Esophagus squamous epithelium (tissue), 5 donors: Measurements from ENCODE around the gene BACH2. TPM values are rescaled to one million over a fixed set of nuclear protein-coding genes. Genes with fewer than 3 reads are reported as not detected.

Experiments
- DNase-seq: peaks from one replicate; lab custom pipeline; 2025; lab: John Stamatoyannopoulos, UW
- H3K27ac ChIP-seq, 4 donors: fragments of 200-600 bp; sonication (generic); one replicate each; pipeline ENCODE4 v1.5.1; 2016 to 2019; ENCODE audit warnings: mild to moderate bottlenecking in 1 of 4
- H3K27me3 ChIP-seq, 4 donors: fragments of 200-600 bp; sonication (generic); 1 replicate in 3 of 4; 2 replicates in 1 of 4; pipeline versions ENCODE4 v1.5.1 to v1.6.0; 2017 to 2021; ENCODE audit warnings: antibody characterized with exemption in 1 of 4
- H3K36me3 ChIP-seq, 3 donors: fragments of 200-600 bp; sonication (generic); one replicate each; pipeline ENCODE4 v1.5.1; 2016 to 2019
- H3K4me1 ChIP-seq, 3 donors: fragments of 200-600 bp; sonication (generic); one replicate each; pipeline ENCODE4 v1.5.1; 2017 to 2019
- H3K4me3 ChIP-seq, 4 donors: fragments of 200-600 bp; sonication (generic); 1 replicate in 3 of 4; 2 replicates in 1 of 4; pipeline ENCODE4 v1.5.1; 2016 to 2019; ENCODE audit warnings: mild to moderate bottlenecking in 2 of 4, moderate library complexity in 1 of 4
- H3K9me3 ChIP-seq, 3 donors: fragments of 200-600 bp; sonication (generic); one replicate each; pipeline ENCODE4 v1.5.1; 2016 to 2019
- POLR2A ChIP-seq, 4 donors: fragments of 450-650 bp; IDR thresholded peaks; one replicate each; pipeline ENCODE4 v1.6.1; 2017; ENCODE audit warnings: antibody characterized with exemption in 4 of 4, mild to moderate bottlenecking in 4 of 4, moderate library complexity in 3 of 4
- WGBS, 2 donors: methylation state at CpG; one replicate each; pipeline ENCODE4 v1.1.5; 2018; 5-methylcytosine and 5-hydroxymethylcytosine counted together
- intact Hi-C: fragments of 100-400 bp; cut with DNase I; formaldehyde crosslinking; loops from one replicate; pipeline ENCODE4 v1.15.0; 2022
- total RNA-seq, 4 donors: library from RNA; depleted of rRNA; stranded (reverse); fragments of >200 nt; gene quantifications; one replicate each; pipeline ENCODE4 v1.1.0, GENCODE V29; 2016
- TF ChIP-seq, protein P1 (sequence below), 6 experiments: fragments of 450-650 bp in 4 of 6; fragments of 200-600 bp in 2 of 6; sonication (generic) in 2 of 6; IDR thresholded peaks; one replicate each; pipeline ENCODE4 v1.5.1; 2016 to 2019; ENCODE audit warnings: antibody characterized with exemption in 6 of 6, mild to moderate bottlenecking in 4 of 6, moderate library complexity in 4 of 6
- donor health status: DM: yes; HTN: yes; CAD: no.

The BACH2 gene
- total RNA-seq, 4 donors from 2014 or later: 0.22 to 6.1 (median 0.66) TPM

DNA sequence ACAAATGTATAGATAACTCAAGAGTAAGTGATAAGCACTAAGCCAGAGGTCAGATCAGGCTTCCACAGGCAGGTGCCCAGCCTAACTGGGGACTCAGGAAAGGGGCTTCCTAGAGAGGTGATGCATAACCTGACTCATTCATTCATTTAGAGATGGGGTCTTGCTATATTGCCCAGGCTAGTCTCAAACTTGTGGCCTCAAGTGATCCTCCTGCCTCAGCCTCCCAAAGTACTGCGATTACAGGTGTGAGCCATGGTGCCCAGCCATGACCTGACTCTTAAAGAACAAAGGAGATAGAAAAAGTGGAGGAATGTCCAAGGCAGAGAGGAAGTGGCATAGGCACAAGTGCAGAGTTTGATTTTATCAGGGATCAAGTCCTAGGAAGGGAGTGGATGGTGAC, 360.5 kb downstream of the BACH2 start:
- 100% methylated on average over 1 of the region's 1 CpG for WGBS, 2 donors
- peaks cover 0 to 11% (median 0%) of the 10 kb centered on the region in 3 donors for H3K4me1 ChIP-seq
- no peaks in the 10 kb centered on the region for H3K27me3 ChIP-seq
- H3K27ac ChIP-seq: no peak overlapping the region
- H3K4me3 ChIP-seq: no peak overlapping the region
- DNase-seq: no peak
- no peaks in the 10 kb centered on the region for H3K36me3 ChIP-seq
- H3K9me3 ChIP-seq: no peaks in the 10 kb centered on the region
- TF ChIP-seq POLR2A (IDR thresholded peaks at IDR 0.05): no peak
- TF ChIP-seq, protein P1, sequence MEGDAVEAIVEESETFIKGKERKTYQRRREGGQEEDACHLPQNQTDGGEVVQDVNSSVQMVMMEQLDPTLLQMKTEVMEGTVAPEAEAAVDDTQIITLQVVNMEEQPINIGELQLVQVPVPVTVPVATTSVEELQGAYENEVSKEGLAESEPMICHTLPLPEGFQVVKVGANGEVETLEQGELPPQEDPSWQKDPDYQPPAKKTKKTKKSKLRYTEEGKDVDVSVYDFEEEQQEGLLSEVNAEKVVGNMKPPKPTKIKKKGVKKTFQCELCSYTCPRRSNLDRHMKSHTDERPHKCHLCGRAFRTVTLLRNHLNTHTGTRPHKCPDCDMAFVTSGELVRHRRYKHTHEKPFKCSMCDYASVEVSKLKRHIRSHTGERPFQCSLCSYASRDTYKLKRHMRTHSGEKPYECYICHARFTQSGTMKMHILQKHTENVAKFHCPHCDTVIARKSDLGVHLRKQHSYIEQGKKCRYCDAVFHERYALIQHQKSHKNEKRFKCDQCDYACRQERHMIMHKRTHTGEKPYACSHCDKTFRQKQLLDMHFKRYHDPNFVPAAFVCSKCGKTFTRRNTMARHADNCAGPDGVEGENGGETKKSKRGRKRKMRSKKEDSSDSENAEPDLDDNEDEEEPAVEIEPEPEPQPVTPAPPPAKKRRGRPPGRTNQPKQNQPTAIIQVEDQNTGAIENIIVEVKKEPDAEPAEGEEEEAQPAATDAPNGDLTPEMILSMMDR (IDR thresholded peaks at IDR 0.05): no peak
- intact Hi-C loops: loop anchor here (10.0 kb wide), 1 partner anchor 459 kb away; no protein-coding TSS in a partner anchor

GRCh38 chr6:89934685-89935366, 361.8 kb downstream of the BACH2 start:
- DNase-seq: no peak
- Histone ChIP-seq H3K9me3 (no peaks in the 10 kb centered on the region), H3K27me3 (no peaks in the 10 kb centered on the region), H3K4me3 (no peak overlapping the region), H3K36me3 (no peaks in the 10 kb centered on the region), H3K27ac (no peak overlapping the region), H3K4me1 (peaks cover 0 to under 1% (median 0%) of the 10 kb centered on the region in 3 donors)
- TF ChIP-seq, protein P1 (IDR thresholded peaks at IDR 0.05): no peak
- TF ChIP-seq POLR2A (IDR thresholded peaks at IDR 0.05): no peak
- 89 to 90% methylated on average over 19 of the region's 19 CpGs for WGBS, 2 donors
- intact Hi-C loops: loop anchor here (10.0 kb wide), 1 partner anchor 460 kb away; no protein-coding TSS in a partner anchor

DNA sequence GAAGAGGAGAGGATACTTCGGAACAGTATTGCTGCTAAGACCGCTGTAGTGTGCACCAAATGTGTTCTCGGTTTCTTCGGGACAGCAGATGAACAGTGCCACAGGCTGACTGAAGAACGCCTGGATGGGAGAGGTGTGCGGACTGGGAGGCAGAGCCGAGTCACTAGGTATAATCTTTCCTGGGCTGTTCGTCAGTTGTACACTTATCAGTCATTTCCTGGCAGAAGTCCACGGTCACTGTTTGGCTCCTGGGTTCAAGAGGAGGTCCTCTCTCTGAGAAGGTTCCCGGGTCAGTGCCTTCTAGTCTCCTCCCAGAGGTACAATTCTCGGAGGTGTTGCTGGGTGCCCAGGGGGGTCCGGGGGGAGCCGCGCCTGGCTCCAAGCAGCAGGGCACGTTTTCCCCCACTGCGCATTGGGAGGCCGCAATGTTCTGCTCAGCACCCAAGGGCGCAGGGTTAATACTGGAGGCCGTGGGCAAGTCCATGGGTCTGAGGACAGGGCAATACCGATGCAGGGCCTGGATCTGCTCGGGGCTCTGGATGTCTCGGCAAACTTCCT, 364.3 kb downstream of the BACH2 start:
- Histone ChIP-seq H3K36me3 (no peaks in the 10 kb centered on the region), H3K4me3 (no peak overlapping the region), H3K9me3 (no peaks in the 10 kb centered on the region), H3K27ac (no peak overlapping the region), H3K27me3 (no peaks in the 10 kb centered on the region), H3K4me1 (peaks cover 0 to 6% (median 0%) of the 10 kb centered on the region in 3 donors)
- DNase-seq: no peak
- intact Hi-C loops: loop anchor here (10.0 kb wide), 1 partner anchor 462 kb away; no protein-coding TSS in a partner anchor
- WGBS, 2 donors: 89 to 98% methylated on average over 9 to 16 of the region's 22 CpGs
- no peak for TF ChIP-seq POLR2A (IDR thresholded peaks at IDR 0.05)
- TF ChIP-seq, protein P1 (IDR thresholded peaks at IDR 0.05): no peak

DNA sequence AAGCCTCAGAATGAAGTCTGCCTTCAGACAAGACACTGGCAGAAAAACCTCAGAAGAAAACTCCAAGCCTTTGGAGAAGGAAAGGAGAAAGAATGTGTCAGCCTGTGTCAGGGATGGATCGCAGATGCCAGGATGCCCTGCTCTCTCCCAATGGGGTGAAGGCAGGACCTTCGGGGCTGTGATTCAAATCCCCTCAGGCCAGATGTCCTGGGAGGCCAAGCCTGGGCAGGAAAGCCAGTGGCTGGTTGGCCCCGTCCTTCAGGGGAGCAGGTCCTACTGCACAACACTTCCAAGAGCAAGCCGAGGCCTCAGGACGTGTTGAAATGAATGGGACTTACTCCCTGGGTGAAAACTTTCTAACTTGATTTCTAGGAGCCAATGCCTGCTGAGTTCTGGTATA, 365.9 kb downstream of the BACH2 start:
- Histone ChIP-seq H3K4me1 (peaks cover 0 to 6% (median 0%) of the 10 kb centered on the region in 3 donors), H3K36me3 (no peaks in the 10 kb centered on the region), H3K9me3 (no peaks in the 10 kb centered on the region), H3K27ac (no peak overlapping the region), H3K27me3 (no peaks in the 10 kb centered on the region), H3K4me3 (no peak overlapping the region)
- TF ChIP-seq POLR2A (IDR thresholded peaks at IDR 0.05): no peak
- TF ChIP-seq, protein P1 (IDR thresholded peaks at IDR 0.05): no peak
- WGBS, 2 donors: 51 to 100% methylated on average over 3 to 5 of the region's 5 CpGs
- intact Hi-C loops: loop anchor here (10.0 kb wide), 1 partner anchor 464 kb away; no protein-coding TSS in a partner anchor
- DNase-seq: no peak

DNA sequence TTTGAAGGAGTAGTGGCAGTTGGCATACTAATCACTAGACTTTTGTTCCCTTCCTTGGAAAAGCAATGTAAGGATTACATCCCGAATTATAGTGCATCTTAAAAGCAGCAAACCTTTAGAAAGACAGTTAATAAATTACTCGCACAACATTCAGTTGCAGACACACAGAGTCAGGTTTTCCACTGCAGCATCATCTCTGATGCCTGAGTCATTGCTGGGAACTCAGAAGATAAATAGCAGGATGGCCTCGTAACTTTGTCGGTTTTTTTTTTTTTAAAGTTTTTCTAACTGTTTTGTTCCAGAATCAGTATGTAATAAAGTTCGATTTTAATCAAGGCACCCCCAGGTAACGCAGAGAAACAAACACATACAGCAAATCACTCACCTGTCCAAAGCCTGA, 368.0 kb downstream of the BACH2 start:
- DNase-seq: no peak
- Histone ChIP-seq H3K27me3 (no peaks in the 10 kb centered on the region), H3K4me3 (no peak overlapping the region), H3K27ac (no peak overlapping the region), H3K4me1 (peaks cover 0 to 6% (median 0%) of the 10 kb centered on the region in 3 donors), H3K36me3 (no peaks in the 10 kb centered on the region), H3K9me3 (no peaks in the 10 kb centered on the region)
- intact Hi-C loops: no loop called here
- TF ChIP-seq, protein P1 (IDR thresholded peaks at IDR 0.05): no peak
- no peak for TF ChIP-seq POLR2A (IDR thresholded peaks at IDR 0.05)
- 75 to 79% methylated on average over 6 of the region's 6 CpGs for WGBS, 2 donors
